Caco-2 (cell line): ENCODE measurements around the gene IFT20. TPM values are rescaled to one million over a fixed set of nuclear protein-coding genes. Genes with fewer than 3 reads are reported as not detected.
A peak's percentile ranks its signal among the peaks of the same experiment; 100 is the strongest.

ENCODE experiments used
- BruUV-seq: library from RNA; stranded (reverse); fragments of 400-500 nt; replicated peaks from 2 replicates; lab custom pipeline; 2021; lab: Mats Ljungman, UMichigan
- CTCF ChIA-PET: fragments of 300-600 bp; sonication (Branson Sonifier 250); formaldehyde crosslinking; loops from one replicate; lab custom pipeline; 2022; ENCODE audit warnings: antibody characterized with exemption; lab: Charles Lee
- POLR2A ChIA-PET: fragments of 300-600 bp; sonication (Branson Sonifier 250); formaldehyde crosslinking; loops from one replicate; lab custom pipeline; 2022; ENCODE audit warnings: antibody characterized with exemption; lab: Charles Lee
- DNase-seq, 2 experiments: peaks; one replicate each; pipeline versions ENCODE4 v3.0.0 to v3.0.0-alpha.2; 2020 to 2022
- H3K27me3 ChIP-seq: replicated peaks from 2 replicates; pipeline ENCODE4 v1.6.0; 2011; ENCODE audit warnings: low read length; ENCODE audit not compliant: control insufficient read depth, insufficient read depth
- H3K36me3 ChIP-seq: 2 replicates; pipeline ENCODE4 v1.5.1; 2011; ENCODE audit warnings: low read length; ENCODE audit not compliant: control insufficient read depth, insufficient read depth
- H3K4me1 ChIP-seq: fragments of 250-450 bp; sonication (Bioruptor Pico); 2 replicates; pipeline ENCODE4 v1.5.1; 2020; ENCODE audit warnings: mild to moderate bottlenecking
- H3K4me3 ChIP-seq: 2 replicates; pipeline ENCODE4 v1.5.1; 2011; ENCODE audit warnings: low read depth, mild to moderate bottlenecking, control low read depth, low read length
- H3K9me3 ChIP-seq: fragments of 250-450 bp; sonication (Bioruptor Pico); 2 replicates; pipeline ENCODE4 v1.5.1; 2020; ENCODE audit warnings: mild to moderate bottlenecking, moderate library complexity
- H3K27ac Mint-ChIP-seq: one replicate; pipeline ENCODE4 v1.8.0; 2022; ENCODE audit warnings: mixed read lengths; ENCODE audit not compliant: unreplicated experiment
- H3K27me3 Mint-ChIP-seq: one replicate; pipeline ENCODE4 v1.8.0; 2022; ENCODE audit warnings: mixed read lengths; ENCODE audit not compliant: insufficient read depth, unreplicated experiment
- H3K36me3 Mint-ChIP-seq: one replicate; pipeline ENCODE4 v1.8.0; 2022; ENCODE audit warnings: mild to moderate bottlenecking, mixed read lengths; ENCODE audit not compliant: insufficient read depth, unreplicated experiment
- H3K4me1 Mint-ChIP-seq: one replicate; pipeline ENCODE4 v1.8.0; 2022; ENCODE audit warnings: low read depth, mixed read lengths; ENCODE audit not compliant: unreplicated experiment
- H3K4me3 Mint-ChIP-seq: one replicate; pipeline ENCODE4 v1.8.0; 2022; ENCODE audit warnings: mild to moderate bottlenecking, moderate library complexity, mixed read lengths; ENCODE audit not compliant: unreplicated experiment
- H3K9me3 Mint-ChIP-seq: one replicate; pipeline ENCODE4 v1.8.0; 2022; ENCODE audit warnings: mixed read lengths; ENCODE audit not compliant: unreplicated experiment
- intact Hi-C: fragments of 100-400 bp; cut with micrococcal nuclease; formaldehyde crosslinking; loops from one replicate; pipeline ENCODE4 v1.10.0; 2022; ENCODE audit not compliant: unreplicated experiment
- total RNA-seq: library from RNA; stranded (reverse); gene quantifications from 2 replicates; pipeline ENCODE4 v1.2.3, GENCODE V29; 2022
- TF ChIP-seq, protein P1 (sequence below), 2 experiments: fragments of 200-600 bp in 1 of 2; IDR thresholded peaks; 1 replicate in 1 of 2; 2 replicates in 1 of 2; pipeline versions ENCODE4 v1.5.1 to v1.8.0; 2011 to 2022; ENCODE audit warnings: antibody characterized with exemption in 1 of 2, control low read depth in 1 of 2, inconsistent platforms in 1 of 2, low read depth in 1 of 2, low read length in 1 of 2, mild to moderate bottlenecking in 1 of 2, moderate library complexity in 1 of 2; ENCODE audit not compliant: insufficient read depth in 1 of 2, severe bottlenecking in 1 of 2, unreplicated experiment in 1 of 2

IFT20 gene
- total RNA-seq, 1 experiment from 2014 or later = 89.9 TPM

DNA sequence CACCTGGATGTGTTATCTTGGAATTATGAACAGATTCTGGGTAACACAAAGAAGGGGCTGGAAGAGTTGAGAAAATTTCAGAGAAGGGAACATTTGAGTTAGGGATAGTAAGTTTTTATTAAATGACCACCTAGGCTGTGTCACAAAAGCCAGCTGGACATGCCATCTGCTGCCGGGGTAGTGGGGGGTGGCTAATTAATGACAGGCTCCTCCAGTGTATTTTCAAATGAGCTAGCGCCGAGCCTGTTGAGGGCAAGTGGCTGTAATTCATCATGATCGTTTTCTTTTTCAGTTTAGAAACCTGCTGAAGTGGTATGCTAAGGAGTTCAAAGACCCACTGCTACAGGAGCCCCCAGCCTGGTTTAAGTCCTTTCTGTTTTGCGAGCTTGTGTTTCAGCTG is 10.1 kb downstream of the IFT20 start:
- Histone ChIP-seq H3K9me3 (no peaks in the 10 kb centered on the region), H3K4me3 (no peak overlapping the region), H3K36me3 (peaks cover 17% of the 10 kb centered on the region), H3K27me3 (no peaks in the 10 kb centered on the region), H3K4me1 (peaks cover 62% of the 10 kb centered on the region)
- Mint-ChIP-seq H3K4me1 (peaks cover 69% of the 10 kb centered on the region), H3K27ac (peak overlapping the region; percentile 48), H3K27me3 (no peaks in the 10 kb centered on the region), H3K36me3 (peaks cover 70% of the 10 kb centered on the region), H3K9me3 (no peaks in the 10 kb centered on the region), H3K4me3 (no peak overlapping the region)
- TF ChIP-seq, protein P1, sequence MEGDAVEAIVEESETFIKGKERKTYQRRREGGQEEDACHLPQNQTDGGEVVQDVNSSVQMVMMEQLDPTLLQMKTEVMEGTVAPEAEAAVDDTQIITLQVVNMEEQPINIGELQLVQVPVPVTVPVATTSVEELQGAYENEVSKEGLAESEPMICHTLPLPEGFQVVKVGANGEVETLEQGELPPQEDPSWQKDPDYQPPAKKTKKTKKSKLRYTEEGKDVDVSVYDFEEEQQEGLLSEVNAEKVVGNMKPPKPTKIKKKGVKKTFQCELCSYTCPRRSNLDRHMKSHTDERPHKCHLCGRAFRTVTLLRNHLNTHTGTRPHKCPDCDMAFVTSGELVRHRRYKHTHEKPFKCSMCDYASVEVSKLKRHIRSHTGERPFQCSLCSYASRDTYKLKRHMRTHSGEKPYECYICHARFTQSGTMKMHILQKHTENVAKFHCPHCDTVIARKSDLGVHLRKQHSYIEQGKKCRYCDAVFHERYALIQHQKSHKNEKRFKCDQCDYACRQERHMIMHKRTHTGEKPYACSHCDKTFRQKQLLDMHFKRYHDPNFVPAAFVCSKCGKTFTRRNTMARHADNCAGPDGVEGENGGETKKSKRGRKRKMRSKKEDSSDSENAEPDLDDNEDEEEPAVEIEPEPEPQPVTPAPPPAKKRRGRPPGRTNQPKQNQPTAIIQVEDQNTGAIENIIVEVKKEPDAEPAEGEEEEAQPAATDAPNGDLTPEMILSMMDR (IDR thresholded peaks at IDR 0.05; ENCODE audit: insufficient read depth in 1 of 2, low read depth in 1 of 2, low read length in 1 of 2, severe bottlenecking in 1 of 2, unreplicated experiment in 1 of 2) = no peak
- BruUV-seq = no TSS peak
- ChIA-PET POLR2A (interaction anchor here (2.8 kb wide), 1 partner anchor 11 kb away, joined by 17 read pairs; the partner anchor contains the start of genes IFT20 and TNFAIP1), CTCF (interaction anchor here (1.3 kb wide), 1 partner anchor 10 kb away, joined by 5 read pairs; the partner anchor contains the start of genes IFT20 and TNFAIP1)
- intact Hi-C loops = loop anchor here (10.0 kb wide), 1 partner anchor 230 kb away; no protein-coding TSS in a partner anchor
- no peak for DNase-seq

DNA sequence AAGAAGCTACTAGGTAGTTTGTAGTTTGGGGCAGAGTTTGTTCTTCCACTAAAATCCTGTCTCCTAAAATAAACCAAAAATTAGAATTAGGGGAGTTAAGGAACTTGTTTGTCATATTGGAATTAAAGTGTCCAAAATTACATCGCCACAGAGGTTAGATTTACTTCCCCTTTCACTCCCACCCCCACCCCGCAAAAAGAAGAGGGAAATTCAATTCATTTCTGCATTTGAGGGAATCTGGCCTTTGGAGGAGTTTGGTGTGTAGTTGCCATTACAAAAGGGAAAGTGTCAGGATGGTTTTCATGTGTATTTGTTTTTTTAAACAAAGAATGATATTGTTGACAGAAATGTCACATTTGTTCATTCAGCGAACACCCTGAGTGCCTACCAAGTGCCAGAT is 10.5 kb downstream of the IFT20 start:
- intact Hi-C loops = loop anchor here (10.0 kb wide), 1 partner anchor 230 kb away; no protein-coding TSS in a partner anchor
- POLR2A ChIA-PET = interaction anchor here (2.8 kb wide), 1 partner anchor 11 kb away, joined by 17 read pairs; the partner anchor contains the start of genes IFT20 and TNFAIP1
- CTCF ChIA-PET = interaction anchor here (1.4 kb wide), 1 partner anchor 73 kb away, joined by 3 read pairs; no protein-coding TSS in a partner anchor
- no peaks in the 10 kb centered on the region for H3K27me3 ChIP-seq
- H3K9me3 ChIP-seq = no peaks in the 10 kb centered on the region
- TF ChIP-seq, protein P1 (IDR thresholded peaks at IDR 0.05; ENCODE audit: insufficient read depth in 1 of 2, low read depth in 1 of 2, low read length in 1 of 2, severe bottlenecking in 1 of 2, unreplicated experiment in 1 of 2) = no peak
- Mint-ChIP-seq H3K27ac (peak overlapping the region; percentile 48), H3K27me3 (no peaks in the 10 kb centered on the region), H3K36me3 (peaks cover 70% of the 10 kb centered on the region), H3K4me3 (no peak overlapping the region), H3K4me1 (peaks cover 73% of the 10 kb centered on the region), H3K9me3 (no peaks in the 10 kb centered on the region)
- H3K4me1 ChIP-seq = peaks cover 65% of the 10 kb centered on the region
- H3K4me3 ChIP-seq = no peak overlapping the region
- peaks cover 17% of the 10 kb centered on the region for H3K36me3 ChIP-seq
- BruUV-seq = no TSS peak
- no peak for DNase-seq

DNA sequence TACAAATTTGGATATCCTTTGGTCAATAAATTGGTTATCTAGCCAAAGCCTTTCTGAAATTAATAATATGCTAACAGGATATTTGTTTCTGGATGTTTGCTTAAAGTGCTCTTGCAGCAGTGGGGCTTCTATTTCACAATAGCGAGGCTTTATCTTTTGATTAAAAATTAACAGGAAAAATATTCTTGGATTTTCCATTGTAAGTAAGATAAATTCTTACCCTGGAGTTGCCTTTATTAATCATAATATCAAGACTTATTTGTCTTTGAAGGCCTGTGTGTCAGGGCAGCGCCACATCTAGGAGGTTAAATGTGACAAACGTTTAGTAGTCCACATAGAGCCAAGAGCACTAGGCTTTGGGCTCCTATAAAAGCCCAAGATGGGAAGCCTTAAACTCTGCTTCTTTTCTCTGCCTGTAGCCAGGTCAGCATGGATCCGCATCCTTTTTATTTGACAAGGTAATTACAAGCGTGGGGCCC is 11.0 kb downstream of the IFT20 start:
- Mint-ChIP-seq H3K9me3 (no peaks in the 10 kb centered on the region), H3K4me3 (no peak overlapping the region), H3K4me1 (peaks cover 73% of the 10 kb centered on the region), H3K27me3 (no peaks in the 10 kb centered on the region), H3K36me3 (peaks cover 69% of the 10 kb centered on the region), H3K27ac (peak overlapping the region; percentile 48)
- H3K36me3 ChIP-seq = peaks cover 15% of the 10 kb centered on the region
- no peak for DNase-seq
- ChIA-PET POLR2A (interaction anchor here (2.8 kb wide), 1 partner anchor 11 kb away, joined by 17 read pairs; the partner anchor contains the start of genes IFT20 and TNFAIP1), CTCF (interaction anchor here (1.4 kb wide), 1 partner anchor 73 kb away, joined by 3 read pairs; no protein-coding TSS in a partner anchor)
- intact Hi-C loops = loop anchor here (10.0 kb wide), 1 partner anchor 230 kb away; no protein-coding TSS in a partner anchor
- no TSS peak for BruUV-seq
- TF ChIP-seq, protein P1 (IDR thresholded peaks at IDR 0.05; ENCODE audit: insufficient read depth in 1 of 2, low read depth in 1 of 2, low read length in 1 of 2, severe bottlenecking in 1 of 2, unreplicated experiment in 1 of 2) = no peak
- peaks cover 65% of the 10 kb centered on the region for H3K4me1 ChIP-seq
- no peaks in the 10 kb centered on the region for H3K27me3 ChIP-seq
- no peak overlapping the region for H3K4me3 ChIP-seq
- H3K9me3 ChIP-seq = no peaks in the 10 kb centered on the region
